Endothelial cell (in vitro differentiated cells): ENCODE measurements around the gene BEND6. TPM values are rescaled to one million over a fixed set of nuclear protein-coding genes. Genes with fewer than 3 reads are reported as not detected.

Source experiments
- DNase-seq: peaks from one replicate; pipeline ENCODE4 v3.0.0; 2021; ENCODE audit warnings: low spot score
- H3K27ac Mint-ChIP-seq: one replicate; pipeline ENCODE4 v1.8.0; 2021; ENCODE audit warnings: mixed read lengths, inconsistent platforms; ENCODE audit not compliant: unreplicated experiment
- H3K27me3 Mint-ChIP-seq: one replicate; pipeline ENCODE4 v1.8.0; 2021; ENCODE audit warnings: mild to moderate bottlenecking, moderate library complexity, mixed read lengths, inconsistent platforms; ENCODE audit not compliant: unreplicated experiment
- H3K36me3 Mint-ChIP-seq: one replicate; pipeline ENCODE4 v1.8.0; 2021; ENCODE audit warnings: mild to moderate bottlenecking, low read depth, mixed read lengths, inconsistent platforms; ENCODE audit not compliant: unreplicated experiment
- H3K4me1 Mint-ChIP-seq: one replicate; pipeline ENCODE4 v1.8.0; 2021; ENCODE audit warnings: mild to moderate bottlenecking, mixed read lengths, inconsistent platforms; ENCODE audit not compliant: unreplicated experiment
- H3K4me3 Mint-ChIP-seq: one replicate; pipeline ENCODE4 v1.8.0; 2021; ENCODE audit warnings: mild to moderate bottlenecking, mixed read lengths, inconsistent platforms; ENCODE audit not compliant: unreplicated experiment
- H3K9me3 Mint-ChIP-seq: one replicate; pipeline ENCODE4 v1.8.0; 2021; ENCODE audit warnings: mixed read lengths, inconsistent platforms; ENCODE audit not compliant: unreplicated experiment
- CTCF ChIP-seq: fragments of 200-600 bp; sonication (generic); IDR thresholded peaks from one replicate; pipeline ENCODE4 v1.5.0; 2021; ENCODE audit warnings: antibody characterized with exemption; ENCODE audit not compliant: unreplicated experiment
- total RNA-seq: library from RNA; stranded (reverse); fragmentation: NEBNext Ultra II Directional; extraction: Animal tissue kit (Norgen Biotek cat#: 25700); gene quantifications from one replicate; pipeline ENCODE4 v1.2.1, GENCODE V29; 2021; ENCODE audit not compliant: unreplicated experiment

Gene BEND6
- total RNA-seq, 1 donor from 2014 or later = 0.97 TPM

GRCh38 chr6:56959938-56960337, 5.0 kb downstream of the BEND6 start:
- H3K4me1 Mint-ChIP-seq = peaks cover 11% of the 10 kb centered on the region
- no peak for DNase-seq
- TF ChIP-seq CTCF = no peak
- no peak overlapping the region for H3K4me3 Mint-ChIP-seq
- H3K36me3 Mint-ChIP-seq = no peaks in the 10 kb centered on the region
- peaks cover 2% of the 10 kb centered on the region for H3K27me3 Mint-ChIP-seq
- no peaks in the 10 kb centered on the region for H3K9me3 Mint-ChIP-seq
- no peak overlapping the region for H3K27ac Mint-ChIP-seq

GRCh38 chr6:56961151-56961550, 6.2 kb downstream of the BEND6 start:
- Mint-ChIP-seq H3K4me3 (no peak overlapping the region), H3K9me3 (no peaks in the 10 kb centered on the region), H3K36me3 (no peaks in the 10 kb centered on the region), H3K4me1 (peaks cover 5% of the 10 kb centered on the region), H3K27ac (no peak overlapping the region), H3K27me3 (peaks cover 2% of the 10 kb centered on the region)
- no peak for TF ChIP-seq CTCF
- DNase-seq = no peak

GRCh38 chr6:56962441-56962840, 7.5 kb downstream of the BEND6 start:
- Mint-ChIP-seq H3K9me3 (no peaks in the 10 kb centered on the region), H3K4me1 (peaks cover 5% of the 10 kb centered on the region), H3K27ac (no peak overlapping the region), H3K27me3 (no peaks in the 10 kb centered on the region), H3K4me3 (no peak overlapping the region), H3K36me3 (no peaks in the 10 kb centered on the region)
- no peak for TF ChIP-seq CTCF
- DNase-seq = no peak

- Mint-ChIP-seq H3K9me3 (no peaks in the 10 kb centered on the region), H3K27me3 (no peaks in the 10 kb centered on the region), H3K4me3 (no peak overlapping the region), H3K36me3 (no peaks in the 10 kb centered on the region), H3K27ac (no peak overlapping the region), H3K4me1 (peaks cover 5% of the 10 kb centered on the region)
- no peak for TF ChIP-seq CTCF
- DNase-seq = no peak
Observed at GRCh38 chr6:56963043-56963442, 8.1 kb downstream of the BEND6 start.

- Mint-ChIP-seq H3K4me3 (no peak overlapping the region), H3K36me3 (no peaks in the 10 kb centered on the region), H3K9me3 (no peaks in the 10 kb centered on the region), H3K4me1 (peaks cover 5% of the 10 kb centered on the region), H3K27me3 (no peaks in the 10 kb centered on the region), H3K27ac (no peak overlapping the region)
- no peak for DNase-seq
- TF ChIP-seq CTCF = no peak
Observed at GRCh38 chr6:56963793-56964192, 8.9 kb downstream of the BEND6 start.
